Measurements from ENCODE around the gene OR5AK2. TPM values are rescaled to one million over a fixed set of nuclear protein-coding genes. Genes with fewer than 3 reads are reported as not detected.

OR5AK2 gene
- total RNA-seq, 2 donors from 2014 or later = not detected

DNA sequence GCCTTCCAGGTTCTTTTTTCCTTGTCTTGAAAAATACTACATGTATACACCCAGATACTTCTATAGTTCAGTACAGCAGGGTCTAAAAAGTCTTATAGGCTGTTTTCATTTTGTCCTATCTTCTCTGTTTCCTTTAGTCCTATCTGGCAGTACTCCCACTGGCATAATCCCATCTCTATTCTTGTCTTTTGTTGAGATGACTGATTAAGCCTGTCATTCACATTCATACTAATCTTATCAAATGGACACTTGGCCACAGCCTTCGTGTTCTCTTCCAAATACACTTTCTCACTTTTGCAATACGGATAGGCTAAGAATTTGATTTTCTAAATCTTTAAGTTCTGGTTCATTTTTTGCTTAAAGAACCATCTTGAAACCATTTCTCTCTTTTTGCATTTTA lies 42.8 kb downstream of the OR5AK2 start:
- DNase-seq = no peak
- H3K4me1 Mint-ChIP-seq = no peaks in the 10 kb centered on the region
- no peaks in the 10 kb centered on the region for H3K27me3 Mint-ChIP-seq
- ATAC-seq = no peak
- H3K9me3 ChIP-seq (ENCODE audit: control insufficient read depth, low read length, poor library complexity, severe bottlenecking) = no peaks in the 10 kb centered on the region
- no peak overlapping the region for H3K27ac Mint-ChIP-seq
- H3K4me3 Mint-ChIP-seq = no peak overlapping the region
- H3K36me3 Mint-ChIP-seq (ENCODE audit: low read depth) = no peaks in the 10 kb centered on the region

Other genes starting within 250 kb of the OR5AK2 start
- not detected for gene OR9G4, start 240.2 kb upstream of the OR5AK2 start, total RNA-seq
- not detected for gene LRRC55, start 193.0 kb downstream of the OR5AK2 start, total RNA-seq
- gene APLNR, start 248.3 kb downstream of the OR5AK2 start, total RNA-seq = not detected

Measured in T-helper 17 cell (primary cell).